Vagina (tissue), 2 donors: ENCODE measurements around the gene YBX1. TPM values are rescaled to one million over a fixed set of nuclear protein-coding genes. Genes with fewer than 3 reads are reported as not detected.

Experiments
- DNase-seq, 2 donors: peaks; one replicate each; pipeline ENCODE4 v3.0.0-alpha.2; 2017; ENCODE audit errors: extremely low spot score in 2 of 2
- H3K27ac ChIP-seq: fragments of 200-600 bp; sonication (generic); one replicate; pipeline ENCODE4 v1.5.1; 2019
- H3K27me3 ChIP-seq: fragments of 200-600 bp; sonication (generic); one replicate; pipeline ENCODE4 v1.5.1; 2019
- H3K36me3 ChIP-seq, 2 donors: fragments of 200-600 bp; sonication (generic); one replicate each; pipeline ENCODE4 v1.5.1; 2017 to 2019
- H3K4me1 ChIP-seq: fragments of 200-600 bp; sonication (generic); one replicate; pipeline ENCODE4 v1.5.1; 2019
- H3K4me3 ChIP-seq, 2 donors: fragments of 200-600 bp; sonication (generic); 1 replicate in 1 of 2; 2 replicates in 1 of 2; pipeline ENCODE4 v1.5.1; 2016 to 2019
- H3K9me3 ChIP-seq: fragments of 200-600 bp; sonication (generic); one replicate; pipeline ENCODE4 v1.5.1; 2019
- CTCF ChIP-seq, 3 experiments: fragments of 450-650 bp in 2 of 3; fragments of 200-600 bp in 1 of 3; sonication (generic) in 1 of 3; IDR thresholded peaks; one replicate each; pipeline ENCODE4 v1.5.1; 2017 to 2019; ENCODE audit warnings: antibody characterized with exemption in 3 of 3, mild to moderate bottlenecking in 2 of 3, moderate library complexity in 2 of 3
- POLR2A ChIP-seq, 2 donors: fragments of 450-650 bp; IDR thresholded peaks; one replicate each; pipeline ENCODE4 v1.6.1; 2017; ENCODE audit warnings: antibody characterized with exemption in 2 of 2, mild to moderate bottlenecking in 2 of 2, moderate library complexity in 2 of 2
- POLR2AphosphoS5 ChIP-seq, 2 donors: sonication (generic); formaldehyde crosslinking; IDR thresholded peaks; one replicate each; pipeline ENCODE4 v1.9.0; 2017; ENCODE audit warnings: antibody characterized with exemption in 2 of 2, mild to moderate bottlenecking in 2 of 2, low read depth in 1 of 2; ENCODE audit not compliant: insufficient read depth in 1 of 2
- intact Hi-C: fragments of 100-400 bp; cut with DNase I; formaldehyde crosslinking; loops from one replicate; pipeline ENCODE4 v1.15.1; 2023
- total RNA-seq: library from RNA; depleted of rRNA; stranded (reverse); fragments of >200 nt; gene quantifications from one replicate; pipeline ENCODE4 v1.2.3, GENCODE V29; 2016

Gene YBX1
- total RNA-seq, 1 donor from 2014 or later, result 397 TPM

GRCh38 chr1:42736152-42736551 is 53.9 kb downstream of the YBX1 start:
- TF ChIP-seq POLR2A (IDR thresholded peaks at IDR 0.05), result no peak
- TF ChIP-seq CTCF (IDR thresholded peaks at IDR 0.05), result no peak
- no peak for TF ChIP-seq POLR2AphosphoS5 (IDR thresholded peaks at IDR 0.05; ENCODE audit: insufficient read depth in 1 of 2, low read depth in 1 of 2)
- intact Hi-C loops, result no loop called here
- no peak for DNase-seq

GRCh38 chr1:42736571-42737200 is 54.5 kb downstream of the YBX1 start:
- Histone ChIP-seq H3K9me3 (no peaks in the 10 kb centered on the region), H3K27me3 (no peaks in the 10 kb centered on the region), H3K4me1 (peaks cover 29% of the 10 kb centered on the region), H3K4me3 (no peak overlapping the region), H3K27ac (no peak overlapping the region), H3K36me3 (no peaks in the 10 kb centered on the region)
- DNase-seq, result no peak
- TF ChIP-seq POLR2AphosphoS5 (IDR thresholded peaks at IDR 0.05; ENCODE audit: insufficient read depth in 1 of 2, low read depth in 1 of 2), result no peak
- no peak for TF ChIP-seq CTCF (IDR thresholded peaks at IDR 0.05)
- no peak for TF ChIP-seq POLR2A (IDR thresholded peaks at IDR 0.05)
- intact Hi-C loops, result no loop called here

More at GRCh38 chr1:42736152-42736551, 53.9 kb downstream of the YBX1 start:
- Histone ChIP-seq H3K4me3 (no peak overlapping the region), H3K27me3 (no peaks in the 10 kb centered on the region), H3K4me1 (peaks cover 29% of the 10 kb centered on the region), H3K9me3 (no peaks in the 10 kb centered on the region), H3K36me3 (no peaks in the 10 kb centered on the region), H3K27ac (no peak overlapping the region)

GRCh38 chr1:42737257-42737656 is 55.0 kb downstream of the YBX1 start:
- Histone ChIP-seq H3K27me3 (no peaks in the 10 kb centered on the region), H3K36me3 (no peaks in the 10 kb centered on the region), H3K9me3 (no peaks in the 10 kb centered on the region), H3K4me3 (no peak overlapping the region), H3K27ac (no peak overlapping the region), H3K4me1 (peaks cover 33% of the 10 kb centered on the region)
- TF ChIP-seq CTCF (IDR thresholded peaks at IDR 0.05) (no peak), POLR2AphosphoS5 (IDR thresholded peaks at IDR 0.05; ENCODE audit: insufficient read depth in 1 of 2, low read depth in 1 of 2) (no peak), POLR2A (IDR thresholded peaks at IDR 0.05) (no peak)
- intact Hi-C loops, result no loop called here
- no peak for DNase-seq

GRCh38 chr1:42737986-42738677 is 55.9 kb downstream of the YBX1 start:
- TF ChIP-seq CTCF (IDR thresholded peaks at IDR 0.05) (no peak), POLR2A (IDR thresholded peaks at IDR 0.05) (no peak), POLR2AphosphoS5 (IDR thresholded peaks at IDR 0.05; ENCODE audit: insufficient read depth in 1 of 2, low read depth in 1 of 2) (no peak)
- Histone ChIP-seq H3K4me3 (no peak overlapping the region), H3K27me3 (no peaks in the 10 kb centered on the region), H3K36me3 (no peaks in the 10 kb centered on the region), H3K9me3 (no peaks in the 10 kb centered on the region), H3K27ac (no peak overlapping the region), H3K4me1 (peaks cover 36% of the 10 kb centered on the region)
- intact Hi-C loops, result no loop called here
- DNase-seq, result no peak

GRCh38 chr1:42738678-42739226 is 56.5 kb downstream of the YBX1 start:
- peaks cover 36% of the 10 kb centered on the region for H3K4me1 ChIP-seq
- no peak for DNase-seq
- no peak overlapping the region for H3K4me3 ChIP-seq

More at GRCh38 chr1:42738678-42739226, 56.5 kb downstream of the YBX1 start:
- H3K9me3 ChIP-seq, result no peaks in the 10 kb centered on the region
- no peaks in the 10 kb centered on the region for H3K36me3 ChIP-seq
- H3K27ac ChIP-seq, result no peak overlapping the region
- intact Hi-C loops, result no loop called here
- no peaks in the 10 kb centered on the region for H3K27me3 ChIP-seq
- TF ChIP-seq CTCF (IDR thresholded peaks at IDR 0.05), result no peak
- TF ChIP-seq POLR2AphosphoS5 (IDR thresholded peaks at IDR 0.05; ENCODE audit: insufficient read depth in 1 of 2, low read depth in 1 of 2), result no peak
- no peak for TF ChIP-seq POLR2A (IDR thresholded peaks at IDR 0.05)
